GM12874 (cell line): ENCODE measurements around the gene NEK8.

ENCODE experiments used
- CTCF ChIP-seq: IDR thresholded peaks from 2 replicates; pipeline ENCODE4 v1.5.1; 2011; ENCODE audit warnings: low read depth, mild to moderate bottlenecking, control low read depth, low read length, moderate library complexity; ENCODE audit not compliant: insufficient read depth

The NEK8 gene

GRCh38 chr17:28765038-28765437, 36.5 kb downstream of the NEK8 start:
- TF ChIP-seq CTCF: no peak

- TF ChIP-seq CTCF: no peak
These were observed 45.1 kb downstream of the NEK8 start for GRCh38 chr17:28773736-28774135.

- no peak for TF ChIP-seq CTCF
These were observed 45.6 kb downstream of the NEK8 start for GRCh38 chr17:28774206-28774605.

GRCh38 chr17:28777178-28777577, 48.6 kb downstream of the NEK8 start:
- TF ChIP-seq CTCF: no peak

GRCh38 chr17:28783161-28783560, 54.6 kb downstream of the NEK8 start:
- no peak for TF ChIP-seq CTCF

GRCh38 chr17:28788100-28788499, 59.5 kb downstream of the NEK8 start:
- no peak for TF ChIP-seq CTCF
